HG02884 (cell line): ENCODE data around the gene PCDHB16.
"Not testable (repeated sequence)": the region's sequence is repeated elsewhere in the genome, so short reads cannot be mapped to it uniquely, and the experiment has no call there.

ENCODE experiments used
- ATAC-seq: cut with Tn5 transposase; IDR thresholded peaks from one replicate; pipeline ENCODE4 v1.9.1; 2021; ENCODE audit warnings: mild to moderate bottlenecking, moderate library complexity; ENCODE audit not compliant: unreplicated experiment

The PCDHB16 gene

GRCh38 chr5:141224844-141225243 lies 42.7 kb downstream of the PCDHB16 start:
- not testable (repeated sequence) for ATAC-seq

GRCh38 chr5:141225421-141225820 lies 43.2 kb downstream of the PCDHB16 start:
- ATAC-seq: not testable (repeated sequence)

DNA sequence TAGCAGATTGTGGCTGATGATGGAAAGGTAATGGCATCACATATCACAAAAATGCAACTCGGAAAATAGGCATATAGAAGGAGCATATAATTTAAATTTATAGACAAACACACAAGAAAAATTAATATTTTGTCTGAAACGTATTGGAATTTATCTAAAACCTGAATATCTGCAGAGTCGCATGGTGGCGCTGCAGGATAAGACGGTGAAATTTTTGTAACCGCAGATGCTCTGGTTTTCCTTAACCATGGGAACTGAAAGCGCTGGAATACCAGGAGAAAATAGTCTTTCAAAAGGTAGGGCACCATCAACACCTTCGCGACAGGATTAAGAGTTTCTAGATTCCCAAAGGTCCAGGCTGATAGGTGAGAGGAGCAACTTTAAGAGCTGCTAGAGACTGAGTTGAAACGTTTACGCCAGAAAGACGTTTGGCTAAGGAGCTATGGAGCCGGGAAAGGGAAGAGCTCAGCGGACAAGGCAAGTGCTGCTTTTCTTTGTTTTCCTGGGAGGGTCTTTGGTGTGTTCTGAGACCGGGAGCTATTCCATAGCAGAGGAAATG lies 52.0 kb downstream of the PCDHB16 start:
- no peak for ATAC-seq
